GM12875 (cell line): ENCODE results near the gene EIF3L.

ENCODE experiments used
- H3K4me3 ChIP-seq: one replicate; pipeline ENCODE4 v1.5.1; 2011; ENCODE audit warnings: low read depth, low read length, control low read depth
- TF ChIP-seq, protein P1 (sequence below): IDR thresholded peaks from 2 replicates; pipeline ENCODE4 v1.5.1; 2011; ENCODE audit warnings: low read depth, mild to moderate bottlenecking, control low read depth, inconsistent platforms, low read length, moderate library complexity, borderline replicate concordance; ENCODE audit not compliant: insufficient read depth

The EIF3L gene

DNA sequence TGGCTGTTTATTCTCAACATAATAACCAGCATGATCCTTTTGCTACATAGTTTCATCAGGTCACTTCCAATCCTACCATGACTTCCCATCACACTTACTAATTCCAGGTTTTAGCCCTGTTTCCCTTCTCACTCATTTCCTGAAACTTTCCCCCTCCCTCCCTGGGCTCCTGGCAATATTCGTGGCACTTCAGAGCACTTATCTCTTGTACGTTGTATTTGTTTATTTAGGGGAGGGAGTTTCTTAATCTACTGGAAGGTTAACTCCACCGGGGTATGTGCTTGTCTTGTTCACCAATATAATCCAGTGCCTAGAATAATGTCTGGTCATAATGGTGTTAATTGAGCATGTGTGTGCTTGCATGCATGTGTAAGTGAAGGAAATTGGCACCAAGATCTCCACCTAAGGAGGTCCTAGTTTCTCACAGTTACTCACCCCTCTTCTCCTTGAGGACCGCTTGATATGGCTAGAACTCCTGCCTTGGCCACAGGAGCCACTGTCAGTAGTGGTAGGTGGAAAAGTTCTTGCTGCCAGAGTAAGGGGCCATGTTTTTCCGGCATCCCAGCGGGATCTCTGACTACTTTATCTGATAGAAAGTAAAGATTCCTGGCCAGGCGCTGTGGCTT is 11.7 kb downstream of the EIF3L start:
- no peak overlapping the region for H3K4me3 ChIP-seq
- TF ChIP-seq, protein P1, sequence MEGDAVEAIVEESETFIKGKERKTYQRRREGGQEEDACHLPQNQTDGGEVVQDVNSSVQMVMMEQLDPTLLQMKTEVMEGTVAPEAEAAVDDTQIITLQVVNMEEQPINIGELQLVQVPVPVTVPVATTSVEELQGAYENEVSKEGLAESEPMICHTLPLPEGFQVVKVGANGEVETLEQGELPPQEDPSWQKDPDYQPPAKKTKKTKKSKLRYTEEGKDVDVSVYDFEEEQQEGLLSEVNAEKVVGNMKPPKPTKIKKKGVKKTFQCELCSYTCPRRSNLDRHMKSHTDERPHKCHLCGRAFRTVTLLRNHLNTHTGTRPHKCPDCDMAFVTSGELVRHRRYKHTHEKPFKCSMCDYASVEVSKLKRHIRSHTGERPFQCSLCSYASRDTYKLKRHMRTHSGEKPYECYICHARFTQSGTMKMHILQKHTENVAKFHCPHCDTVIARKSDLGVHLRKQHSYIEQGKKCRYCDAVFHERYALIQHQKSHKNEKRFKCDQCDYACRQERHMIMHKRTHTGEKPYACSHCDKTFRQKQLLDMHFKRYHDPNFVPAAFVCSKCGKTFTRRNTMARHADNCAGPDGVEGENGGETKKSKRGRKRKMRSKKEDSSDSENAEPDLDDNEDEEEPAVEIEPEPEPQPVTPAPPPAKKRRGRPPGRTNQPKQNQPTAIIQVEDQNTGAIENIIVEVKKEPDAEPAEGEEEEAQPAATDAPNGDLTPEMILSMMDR: no peak

GRCh38 chr22:37862570-37863325 is 13.5 kb downstream of the EIF3L start:
- TF ChIP-seq, protein P1: no peak
- H3K4me3 ChIP-seq: no peak overlapping the region

DNA sequence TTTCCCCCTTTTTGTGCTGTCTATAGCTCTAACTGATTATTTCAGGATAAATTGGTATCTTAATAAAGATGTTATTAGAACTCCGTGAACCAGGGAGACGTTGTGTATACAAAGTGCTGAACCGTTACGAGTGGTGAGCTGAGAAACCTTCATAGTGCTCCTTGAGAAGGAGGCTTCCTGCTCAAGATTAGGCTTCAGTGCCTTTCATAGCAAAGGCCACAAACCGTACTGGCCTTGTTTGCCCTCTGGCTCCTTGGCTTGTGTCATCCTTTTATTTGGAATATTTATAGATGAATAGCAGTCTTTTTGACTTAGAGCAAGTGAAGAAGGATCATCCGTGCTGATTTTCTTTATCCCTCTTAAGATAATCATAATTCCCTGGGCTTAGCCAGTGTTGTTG is 16.3 kb downstream of the EIF3L start:
- H3K4me3 ChIP-seq: no peak overlapping the region
- TF ChIP-seq, protein P1: no peak

DNA sequence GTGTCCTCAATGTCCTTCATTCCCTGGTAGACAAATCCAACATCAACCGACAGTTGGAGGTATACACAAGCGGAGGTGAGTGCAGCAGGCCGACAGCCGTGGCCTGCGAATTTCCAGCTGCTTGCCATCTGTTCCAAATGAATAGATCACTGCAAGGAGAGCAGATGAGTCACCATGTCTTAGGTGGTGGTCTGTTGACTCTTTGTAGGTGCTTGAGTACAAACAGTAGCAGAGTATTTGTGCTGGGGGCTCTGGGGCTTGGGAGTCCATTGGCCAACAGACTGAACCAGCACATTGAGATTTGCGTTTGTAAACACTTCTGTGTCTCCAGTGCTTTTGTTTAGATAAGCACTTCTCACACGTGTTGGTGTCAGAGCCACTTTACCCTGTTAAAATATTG is 21.1 kb downstream of the EIF3L start:
- no peak overlapping the region for H3K4me3 ChIP-seq
- TF ChIP-seq, protein P1: no peak

DNA sequence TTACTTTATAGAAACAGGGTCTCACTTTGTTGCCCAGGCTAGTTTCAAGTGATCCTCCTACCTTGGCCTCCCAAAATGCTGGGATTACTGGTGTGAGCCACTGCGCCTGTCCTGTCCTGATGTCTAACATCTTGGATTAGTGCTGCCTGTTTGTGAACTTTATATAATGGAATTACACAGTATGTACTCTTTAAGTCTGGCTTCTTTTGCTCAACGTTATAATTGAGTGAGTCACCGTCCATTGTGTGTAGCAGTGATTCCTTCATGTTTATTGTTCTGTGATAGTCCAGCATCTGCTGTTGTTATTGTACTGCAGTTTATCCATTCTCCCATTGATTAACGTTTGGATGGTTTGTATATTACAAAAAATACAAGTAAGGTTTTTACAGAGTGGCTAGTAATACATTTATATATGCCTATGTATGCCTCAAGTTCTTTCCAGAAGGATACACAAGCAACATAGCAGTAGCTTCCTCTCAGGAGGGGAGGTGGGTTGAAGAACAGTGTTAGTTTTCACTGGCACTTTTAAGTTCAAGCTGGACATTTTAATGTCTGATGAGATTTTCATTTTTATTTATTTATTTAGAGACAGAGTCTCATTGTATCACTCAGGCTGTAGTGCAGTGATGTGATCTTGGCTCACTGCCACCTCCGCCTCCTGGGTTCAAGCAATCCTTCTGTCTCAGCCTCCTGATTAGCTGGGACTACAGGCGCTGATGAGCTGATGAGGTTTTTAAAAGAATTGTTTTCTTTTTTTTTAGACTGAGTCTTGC is 31.6 kb downstream of the EIF3L start:
- TF ChIP-seq, protein P1: no peak
- no peak overlapping the region for H3K4me3 ChIP-seq

DNA sequence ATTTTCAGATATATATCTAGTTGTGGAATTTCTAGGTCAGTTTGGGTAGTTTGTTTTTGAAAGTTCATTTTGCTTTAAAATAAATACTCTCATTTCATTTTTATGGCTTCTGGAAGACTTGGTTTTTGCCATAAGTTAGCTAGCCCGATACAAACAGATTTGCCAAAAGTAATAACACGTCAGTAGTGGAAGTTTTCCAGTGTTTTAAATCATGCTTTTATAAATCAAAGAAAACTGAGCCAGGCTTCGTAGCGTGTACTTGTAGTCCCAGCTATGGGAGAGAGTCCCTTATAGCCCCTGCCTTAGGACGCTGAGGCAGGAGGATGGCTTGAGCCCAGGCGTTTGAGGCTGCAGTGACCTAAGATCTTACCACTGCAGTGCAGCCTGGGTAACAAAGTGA is 35.2 kb downstream of the EIF3L start:
- TF ChIP-seq, protein P1: no peak
- no peak overlapping the region for H3K4me3 ChIP-seq
